Coronary artery (tissue), 2 donors: ENCODE results near the gene UVRAG.

Source experiments
- DNase-seq: peaks from one replicate; pipeline ENCODE4 v3.0.0-alpha.2; 2017; ENCODE audit warnings: low spot score
- H3K27ac ChIP-seq, 2 donors: fragments of 200-600 bp; sonication (generic); one replicate each; pipeline ENCODE4 v1.5.1; 2016 to 2019
- H3K4me3 ChIP-seq: fragments of 200-600 bp; sonication (generic); 2 replicates; pipeline ENCODE4 v1.5.1; 2016; ENCODE audit warnings: mild to moderate bottlenecking, moderate library complexity
- CTCF ChIP-seq: fragments of 200-600 bp; sonication (generic); IDR thresholded peaks from one replicate; pipeline ENCODE4 v1.5.1; 2019; ENCODE audit warnings: antibody characterized with exemption

The UVRAG gene

GRCh38 chr11:75784085-75784478, 30.9 kb upstream of the UVRAG start:
- no peak for TF ChIP-seq CTCF
- Histone ChIP-seq H3K27ac (no peak overlapping the region), H3K4me3 (no peak overlapping the region)
- no peak for DNase-seq

GRCh38 chr11:75784506-75784905, 30.5 kb upstream of the UVRAG start:
- no peak for TF ChIP-seq CTCF
- DNase-seq, result no peak
- Histone ChIP-seq H3K27ac (no peak overlapping the region), H3K4me3 (no peak overlapping the region)

- no peak overlapping the region for H3K4me3 ChIP-seq
- no peak overlapping the region for H3K27ac ChIP-seq
- DNase-seq, result no peak
- TF ChIP-seq CTCF, result no peak
These were observed 29.8 kb upstream of the UVRAG start for GRCh38 chr11:75785187-75785586.

GRCh38 chr11:75786101-75786736, 28.8 kb upstream of the UVRAG start:
- Histone ChIP-seq H3K27ac (no peak overlapping the region), H3K4me3 (no peak overlapping the region)
- no peak for TF ChIP-seq CTCF
- no peak for DNase-seq

GRCh38 chr11:75789521-75789920, 25.5 kb upstream of the UVRAG start:
- no peak overlapping the region for H3K4me3 ChIP-seq
- no peak for DNase-seq
- no peak overlapping the region for H3K27ac ChIP-seq
- no peak for TF ChIP-seq CTCF

GRCh38 chr11:75790986-75791385, 24.0 kb upstream of the UVRAG start:
- H3K4me3 ChIP-seq, result no peak overlapping the region
- DNase-seq, result no peak
- no peak overlapping the region for H3K27ac ChIP-seq
- TF ChIP-seq CTCF, result no peak

- no peak overlapping the region for H3K27ac ChIP-seq
- no peak for DNase-seq
- H3K4me3 ChIP-seq, result no peak overlapping the region
- TF ChIP-seq CTCF, result no peak
These were observed 22.8 kb upstream of the UVRAG start for GRCh38 chr11:75792127-75792731.
